AG09309 (cell line): ENCODE data around the gene TMBIM1.

Experiments
- DNase-seq: peaks from one replicate; pipeline ENCODE4 v3.0.0-alpha.2; 2010; ENCODE audit warnings: low read depth
- H3K4me3 ChIP-seq: 2 replicates; pipeline ENCODE4 v1.5.1; 2011; ENCODE audit warnings: mild to moderate bottlenecking, low read depth, low read length, moderate library complexity; ENCODE audit not compliant: control insufficient read depth
- CTCF ChIP-seq: IDR thresholded peaks from 2 replicates; pipeline ENCODE4 v1.5.1; 2011; ENCODE audit warnings: mild to moderate bottlenecking, low read depth, low read length, inconsistent platforms; ENCODE audit not compliant: insufficient read depth, control insufficient read depth; ENCODE audit errors: missing control alignments

The TMBIM1 gene, protein sequence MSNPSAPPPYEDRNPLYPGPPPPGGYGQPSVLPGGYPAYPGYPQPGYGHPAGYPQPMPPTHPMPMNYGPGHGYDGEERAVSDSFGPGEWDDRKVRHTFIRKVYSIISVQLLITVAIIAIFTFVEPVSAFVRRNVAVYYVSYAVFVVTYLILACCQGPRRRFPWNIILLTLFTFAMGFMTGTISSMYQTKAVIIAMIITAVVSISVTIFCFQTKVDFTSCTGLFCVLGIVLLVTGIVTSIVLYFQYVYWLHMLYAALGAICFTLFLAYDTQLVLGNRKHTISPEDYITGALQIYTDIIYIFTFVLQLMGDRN

DNA sequence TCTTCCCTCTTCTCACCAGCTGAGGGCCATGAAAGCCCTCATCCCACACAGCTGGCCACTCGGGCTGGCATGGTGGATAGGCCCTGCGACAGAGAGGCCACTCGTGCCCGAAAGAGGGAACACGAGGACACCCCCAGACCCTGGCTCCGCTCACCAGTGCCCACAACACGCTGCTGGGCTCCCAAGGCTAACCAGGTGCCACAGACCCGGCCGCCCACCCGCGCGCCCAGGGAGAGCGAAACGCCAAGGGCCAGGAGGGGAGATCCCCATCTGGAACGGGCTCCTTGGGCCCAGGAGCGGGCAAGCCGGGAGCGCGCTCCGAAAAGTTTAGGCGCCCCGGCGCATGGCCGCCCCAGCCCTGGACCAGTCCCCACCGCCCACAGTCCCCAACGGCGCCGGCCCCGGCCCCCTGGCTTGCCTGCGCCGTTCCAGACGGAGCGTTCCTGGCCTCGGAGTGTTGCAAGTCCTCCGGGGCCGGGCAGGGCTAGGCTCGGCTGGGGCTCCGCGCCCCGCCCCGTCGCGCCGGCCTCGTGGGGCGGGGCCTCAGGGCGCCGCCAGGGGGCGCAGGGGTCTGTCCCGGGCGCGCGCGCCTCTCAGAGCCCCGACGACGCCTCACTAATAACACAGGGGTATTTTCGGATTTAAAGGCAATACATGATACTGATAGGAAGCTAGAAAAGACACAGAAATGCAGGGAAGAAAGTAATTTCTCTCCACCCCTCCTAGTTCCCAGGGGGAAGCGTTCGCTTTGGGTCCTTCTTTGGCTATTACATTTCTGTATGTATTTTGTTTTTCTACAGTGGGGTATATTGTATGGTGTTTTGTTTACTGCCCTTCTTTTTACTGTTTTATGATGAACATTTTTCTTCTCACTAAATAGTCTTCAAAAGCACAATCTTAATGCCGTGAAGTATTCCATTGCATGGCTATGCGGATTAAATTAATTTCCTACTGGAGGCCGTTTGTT, at the start of gene TMBIM1:
TMBIM1 (minus strand) TSS at position 456 of the 967 bp plus-strand sequence. CDS start 10,362 bp downstream, outside the sequence.
- peak; percentile 53 for TF ChIP-seq CTCF
- peak within 1 kb of the TSS; percentile 67 for H3K4me3 ChIP-seq
- no peak for DNase-seq

DNA sequence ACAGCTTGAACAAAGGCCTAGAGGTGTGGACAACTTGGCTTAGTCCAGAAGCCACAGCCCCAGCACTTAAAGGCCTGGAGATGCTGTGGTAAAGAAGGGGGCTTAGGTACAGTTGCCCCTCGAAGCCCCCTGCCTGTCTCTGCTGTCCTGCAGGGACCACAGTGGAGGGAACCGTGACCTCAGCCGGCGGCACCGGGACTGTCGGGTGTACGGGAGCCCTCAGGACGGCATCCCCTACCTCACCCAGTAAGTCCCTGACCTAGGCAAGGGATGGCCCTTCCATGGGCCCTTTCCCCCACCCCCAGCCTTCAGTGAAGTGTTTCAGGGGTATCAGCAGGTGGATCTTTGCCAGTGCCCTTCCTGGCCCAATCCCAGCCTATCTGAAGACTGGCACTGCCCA, 49.1 kb upstream of the TMBIM1 start:
- H3K4me3 ChIP-seq = no peak overlapping the region
- DNase-seq = no peak
- no peak for TF ChIP-seq CTCF

GRCh38 chr2:218340656-218341055, 48.4 kb upstream of the TMBIM1 start:
- no peak for TF ChIP-seq CTCF
- no peak for DNase-seq

GRCh38 chr2:218334531-218334930, 42.2 kb upstream of the TMBIM1 start:
- no peak for TF ChIP-seq CTCF
- no peak overlapping the region for H3K4me3 ChIP-seq
- no peak for DNase-seq

More at GRCh38 chr2:218340656-218341055, 48.4 kb upstream of the TMBIM1 start:
- H3K4me3 ChIP-seq = no peak overlapping the region

DNA sequence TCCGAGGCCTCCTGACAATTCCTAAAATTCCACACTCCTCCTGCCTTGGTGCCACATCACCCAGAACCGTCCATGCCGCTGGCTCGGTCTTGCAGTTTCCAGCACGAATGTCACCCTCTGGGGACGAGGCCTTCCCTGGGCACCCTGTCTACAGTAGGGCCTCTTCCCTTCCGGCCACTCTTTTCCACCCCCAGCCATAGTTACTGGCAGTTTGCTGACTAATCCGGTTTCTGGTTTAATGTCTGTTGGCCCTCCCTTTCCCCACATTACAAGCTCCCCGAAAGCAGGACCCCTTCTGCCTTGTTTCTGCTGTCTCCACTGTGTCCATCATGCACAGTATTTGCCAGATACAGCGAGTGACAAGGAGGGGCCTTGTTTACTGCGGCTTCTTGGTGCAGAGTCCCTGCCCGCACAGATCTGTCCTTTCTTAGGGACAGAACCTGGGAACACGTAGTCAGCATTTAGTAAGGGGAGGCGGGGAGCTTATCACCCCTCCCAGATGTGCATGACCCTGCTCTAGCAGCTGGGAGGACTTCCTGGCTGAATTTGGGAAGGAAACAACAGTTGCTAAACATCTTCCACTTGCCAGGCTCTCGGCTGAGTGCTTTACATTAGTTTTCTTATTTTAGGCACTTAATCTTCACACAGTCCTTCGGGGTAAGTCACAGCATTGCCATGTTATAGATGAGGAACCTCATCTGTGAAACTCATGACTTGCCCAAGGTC, 40.8 kb upstream of the TMBIM1 start:
- no peak overlapping the region for H3K4me3 ChIP-seq
- DNase-seq = no peak
- TF ChIP-seq CTCF = no peak

- no peak for DNase-seq
- TF ChIP-seq CTCF = no peak
- H3K4me3 ChIP-seq = no peak overlapping the region
Measured at GRCh38 chr2:218332288-218332687, 40.0 kb upstream of the TMBIM1 start.
